Amygdala (tissue), 56 donors: ENCODE data around the gene FLCN.

ENCODE experiments used
- DNase-seq, 56 donors: peaks; one replicate each; lab custom pipeline; 2025; lab: John Stamatoyannopoulos, UW

The FLCN gene

GRCh38 chr17:17171186-17171585 is 65.8 kb downstream of the FLCN start:
- DNase-seq: no peak

- no peak for DNase-seq
These were observed 66.5 kb downstream of the FLCN start for GRCh38 chr17:17170346-17170985.

GRCh38 chr17:17169396-17169795 is 67.6 kb downstream of the FLCN start:
- DNase-seq: no peak

GRCh38 chr17:17168401-17168800 is 68.6 kb downstream of the FLCN start:
- no peak for DNase-seq

- DNase-seq: no peak
These were observed 69.0 kb downstream of the FLCN start for GRCh38 chr17:17167986-17168385.

GRCh38 chr17:17167356-17167755 is 69.6 kb downstream of the FLCN start:
- DNase-seq: no peak

- DNase-seq: no peak
These were observed 70.5 kb downstream of the FLCN start for GRCh38 chr17:17166446-17166845.

- no peak for DNase-seq
These were observed 71.2 kb downstream of the FLCN start for GRCh38 chr17:17165666-17166308.

- no peak for DNase-seq
These were observed 72.3 kb downstream of the FLCN start for GRCh38 chr17:17164676-17165075.

- no peak for DNase-seq
These were observed 72.8 kb downstream of the FLCN start for GRCh38 chr17:17164156-17164555.
